GM19099 (cell line): Measurements from ENCODE around the gene BCORL1.

Experiments used
- POLR2A ChIP-seq: IDR thresholded peaks from 3 replicates; pipeline ENCODE4 v1.6.1; 2011; ENCODE audit warnings: low read depth; ENCODE audit not compliant: insufficient read length; ENCODE audit errors: extremely low read depth

The BCORL1 gene

GRCh38 chrX:129982300-129983251 is at the start of gene BCORL1:
Gene BCORL1 (plus strand): TSS chrX:129982635. CDS start chrX:130005232, 22,597 bp downstream.
- peak; percentile 81 for TF ChIP-seq POLR2A

GRCh38 chrX:129932821-129933321 is 49.6 kb upstream of the BCORL1 start:
- no peak for TF ChIP-seq POLR2A

- TF ChIP-seq POLR2A = no peak
Observed at GRCh38 chrX:129933700-129934099, 48.7 kb upstream of the BCORL1 start.

- no peak for TF ChIP-seq POLR2A
Observed at GRCh38 chrX:129934461-129934860, 48.0 kb upstream of the BCORL1 start.

- TF ChIP-seq POLR2A = no peak
Observed at GRCh38 chrX:129934952-129935351, 47.5 kb upstream of the BCORL1 start.

- TF ChIP-seq POLR2A = no peak
Observed at GRCh38 chrX:129938081-129938480, 44.4 kb upstream of the BCORL1 start.

- no peak for TF ChIP-seq POLR2A
Observed at GRCh38 chrX:129939986-129940385, 42.4 kb upstream of the BCORL1 start.

GRCh38 chrX:129940721-129941120 is 41.7 kb upstream of the BCORL1 start:
- TF ChIP-seq POLR2A = no peak

- TF ChIP-seq POLR2A = no peak
Observed at GRCh38 chrX:129945131-129945530, 37.3 kb upstream of the BCORL1 start.

GRCh38 chrX:129953334-129953648 is 29.1 kb upstream of the BCORL1 start:
- TF ChIP-seq POLR2A = no peak

GRCh38 chrX:129953881-129954280 is 28.6 kb upstream of the BCORL1 start:
- TF ChIP-seq POLR2A = no peak

GRCh38 chrX:129954804-129955203 is 27.6 kb upstream of the BCORL1 start:
- TF ChIP-seq POLR2A = no peak

GRCh38 chrX:129955682-129956081 is 26.8 kb upstream of the BCORL1 start:
- TF ChIP-seq POLR2A = no peak

- TF ChIP-seq POLR2A = no peak
Observed at GRCh38 chrX:129956145-129956544, 26.3 kb upstream of the BCORL1 start.

GRCh38 chrX:129956765-129957164 is 25.7 kb upstream of the BCORL1 start:
- TF ChIP-seq POLR2A = no peak
